HepG2 (cell line): ENCODE results near the gene HTRA2. TPM values are rescaled to one million over a fixed set of nuclear protein-coding genes. Genes with fewer than 3 reads are reported as not detected.
A peak's percentile ranks its signal among the peaks of the same experiment; 100 is the strongest.

Experiments used
- ARNT ChIP-seq: fragments of 450-650 bp; IDR thresholded peaks from 2 replicates; pipeline ENCODE4 v1.6.1; 2017
- ATF7 ChIP-seq, 2 experiments: fragments of 450-650 bp in 1 of 2; sonication (generic) in 1 of 2; formaldehyde crosslinking in 1 of 2; IDR thresholded peaks; 2 replicates each; pipeline versions ENCODE4 v1.4.0 to v1.6.1; 2016 to 2020; ENCODE audit warnings: antibody characterized with exemption in 1 of 2, mild to moderate bottlenecking in 1 of 2, missing genetic modification reagents in 1 of 2
- ESRRA ChIP-seq: sonication (generic); formaldehyde crosslinking; IDR thresholded peaks from 2 replicates; pipeline ENCODE4 v1.5.1; 2020; ENCODE audit warnings: mild to moderate bottlenecking, low read depth, missing genetic modification reagents
- GTF2F1 ChIP-seq: fragments of 150-350 bp; IDR thresholded peaks from 2 replicates; pipeline ENCODE4 v1.6.1; 2014; ENCODE audit warnings: low read length
- HMGA1 ChIP-seq: sonication (generic); formaldehyde crosslinking; conservative IDR thresholded peaks from 2 replicates; pipeline ENCODE4 v1.4.0; 2020; ENCODE audit warnings: missing genetic modification reagents
- HNRNPH1 ChIP-seq: fragments of 200-400 bp; formaldehyde crosslinking; optimal IDR thresholded peaks from 2 replicates; pipeline ENCODE3; 2017; ENCODE audit warnings: mild to moderate bottlenecking, low read depth, low read length
- KDM4B ChIP-seq: sonication (generic); formaldehyde crosslinking; IDR thresholded peaks from 2 replicates; pipeline ENCODE4 v1.4.0; 2020; ENCODE audit warnings: missing genetic modification reagents
- NR2F6 ChIP-seq, 2 experiments: IDR thresholded peaks; 2 replicates each; pipeline ENCODE4 v1.6.1; 2016; ENCODE audit warnings: antibody characterized with exemption in 1 of 2, mild to moderate bottlenecking in 1 of 2
- PLRG1 ChIP-seq: fragments of 450-650 bp; conservative IDR thresholded peaks from 2 replicates; pipeline ENCODE4 v1.6.1; 2016
- RBM39 ChIP-seq: fragments of 200-400 bp; formaldehyde crosslinking; IDR thresholded peaks from one replicate; pipeline ENCODE4 v1.6.1; 2018; ENCODE audit warnings: antibody characterized with exemption, mild to moderate bottlenecking, low read depth, low read length; ENCODE audit not compliant: poor library complexity, severe bottlenecking
- RFX3 ChIP-seq: IDR thresholded peaks from 2 replicates; pipeline ENCODE4 v1.6.1; 2016; ENCODE audit warnings: missing biosample characterization, missing genetic modification reagents
- RORA ChIP-seq: sonication (generic); formaldehyde crosslinking; IDR thresholded peaks from 2 replicates; pipeline ENCODE4 v1.5.0; 2020; ENCODE audit warnings: mild to moderate bottlenecking, missing genetic modification reagents, moderate library complexity
- TAF15 ChIP-seq: fragments of 200-400 bp; formaldehyde crosslinking; IDR thresholded peaks from one replicate; pipeline ENCODE4 v1.6.1; 2018; ENCODE audit warnings: mild to moderate bottlenecking, low read depth, low read length; ENCODE audit not compliant: poor library complexity, severe bottlenecking
- ZFP1 ChIP-seq: IDR thresholded peaks from 2 replicates; pipeline ENCODE4 v1.6.1; 2016
- ZNF12 ChIP-seq: sonication (generic); formaldehyde crosslinking; IDR thresholded peaks from 2 replicates; pipeline ENCODE4 v1.5.0; 2020; ENCODE audit warnings: missing genetic modification reagents
- ZNF143 ChIP-seq: sonication (generic); formaldehyde crosslinking; IDR thresholded peaks from 2 replicates; pipeline ENCODE4 v1.4.0; 2020; ENCODE audit warnings: missing genetic modification reagents
- ZNF207 ChIP-seq: fragments of 450-650 bp; IDR thresholded peaks from 2 replicates; pipeline ENCODE4 v1.6.1; 2016; ENCODE audit warnings: antibody characterized with exemption, borderline replicate concordance
- ZNF230 ChIP-seq: sonication (generic); formaldehyde crosslinking; IDR thresholded peaks from 2 replicates; pipeline ENCODE4 v1.4.0; 2020; ENCODE audit warnings: mild to moderate bottlenecking, missing genetic modification reagents
- ZNF282 ChIP-seq: fragments of 450-650 bp; IDR thresholded peaks from 2 replicates; pipeline ENCODE4 v1.6.1; 2018; ENCODE audit not compliant: partially characterized antibody
- ZNF552 ChIP-seq: sonication (generic); formaldehyde crosslinking; IDR thresholded peaks from 2 replicates; pipeline ENCODE4 v1.9.0; 2022; ENCODE audit warnings: missing genetic modification reagents, mild to moderate bottlenecking, borderline replicate concordance
- ZNF569 ChIP-seq: sonication (generic); formaldehyde crosslinking; IDR thresholded peaks from 2 replicates; pipeline ENCODE4 v1.5.0; 2020; ENCODE audit warnings: mild to moderate bottlenecking, missing genetic modification reagents, moderate library complexity, borderline replicate concordance
- ZSCAN12 ChIP-seq: sonication (generic); formaldehyde crosslinking; IDR thresholded peaks from 2 replicates; pipeline ENCODE4 v1.9.0; 2021; ENCODE audit warnings: mild to moderate bottlenecking, missing genetic modification reagents
- polyA plus RNA-seq, 8 experiments: library from polyadenylated mRNA; depleted of rRNA in 3 of 8; stranded (reverse) in 7 of 8; unstranded in 1 of 8; fragments of >200 nt; fragmentation: Illumina TruSeq in 4 of 8; extraction: Trizol in 4 of 8; gene quantifications; 2 replicates each; pipeline versions ENCODE4 v1.2.1 to v1.2.3, GENCODE V29; 2011 to 2016; ENCODE audit warnings: low read depth in 4 of 8, missing spikeins in 1 of 8, mixed read lengths in 1 of 8; ENCODE audit not compliant: insufficient read depth in 1 of 8
- total RNA-seq, 5 experiments: library from RNA; depleted of rRNA; stranded (reverse); fragments of >200 nt; fragmentation: Illumina TruSeq; extraction: Trizol; gene quantifications; 2 replicates each; pipeline ENCODE4 v1.2.3, GENCODE V29; 2016; ENCODE audit warnings: low read depth in 1 of 5
- TF ChIP-seq, protein P1 (sequence below): sonication (generic); formaldehyde crosslinking; IDR thresholded peaks from 2 replicates; pipeline ENCODE4 v1.4.0; 2020; ENCODE audit warnings: missing genetic modification reagents, borderline replicate concordance
- TF ChIP-seq, protein P2 (sequence below): sonication (generic); formaldehyde crosslinking; IDR thresholded peaks from 2 replicates; pipeline ENCODE4 v1.5.0; 2020; ENCODE audit warnings: missing genetic modification reagents
- TF ChIP-seq, protein P3 (sequence below): sonication (generic); formaldehyde crosslinking; IDR thresholded peaks from 2 replicates; pipeline ENCODE4 v1.9.0; 2021; ENCODE audit warnings: missing genetic modification reagents, mild to moderate bottlenecking, borderline replicate concordance
- TF ChIP-seq, protein P4 (sequence below): sonication (generic); formaldehyde crosslinking; IDR thresholded peaks from 2 replicates; pipeline ENCODE4 v1.4.0; 2020; ENCODE audit warnings: mild to moderate bottlenecking, missing genetic modification reagents
- TF ChIP-seq, protein P5 (sequence below): sonication (generic); formaldehyde crosslinking; conservative IDR thresholded peaks from 2 replicates; pipeline ENCODE4 v1.4.0; 2020; ENCODE audit warnings: missing genetic modification reagents

HTRA2 gene
- total and polyA plus RNA-seq, 2 of the 13 experiments (the other 11 are each of a cell fraction or from before 2014, with no cell fraction given), result 47.7 to 50.3 TPM

DNA sequence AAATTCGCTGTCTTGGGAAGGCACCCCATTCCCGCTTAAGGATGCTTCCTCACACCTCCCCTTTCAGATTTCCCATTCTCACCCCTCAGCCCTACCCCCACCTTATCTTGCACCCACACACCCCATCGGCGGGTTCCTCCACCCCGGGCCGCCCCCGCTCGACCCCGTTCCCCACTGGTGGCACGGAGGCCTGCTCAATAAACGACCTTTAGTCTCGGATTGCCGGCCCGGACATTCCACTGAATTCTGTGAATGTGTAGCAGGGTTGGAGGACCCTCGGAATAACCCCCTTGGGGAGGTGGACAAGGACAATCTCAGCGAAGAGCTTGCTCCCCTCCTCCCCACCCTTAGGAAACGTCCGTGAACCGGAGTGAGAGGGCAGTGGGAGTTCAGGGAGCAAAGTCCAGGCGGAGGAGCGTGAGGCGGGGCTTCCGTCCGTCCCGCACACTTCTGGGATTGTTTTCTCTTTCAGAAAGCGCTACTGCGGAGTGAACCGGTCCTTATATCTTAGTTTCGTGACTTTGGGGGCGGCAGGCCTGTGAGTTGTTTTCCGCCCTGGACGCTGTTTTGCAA is 27.5 kb upstream of the HTRA2 start (continued):
- TF ChIP-seq, protein P1, sequence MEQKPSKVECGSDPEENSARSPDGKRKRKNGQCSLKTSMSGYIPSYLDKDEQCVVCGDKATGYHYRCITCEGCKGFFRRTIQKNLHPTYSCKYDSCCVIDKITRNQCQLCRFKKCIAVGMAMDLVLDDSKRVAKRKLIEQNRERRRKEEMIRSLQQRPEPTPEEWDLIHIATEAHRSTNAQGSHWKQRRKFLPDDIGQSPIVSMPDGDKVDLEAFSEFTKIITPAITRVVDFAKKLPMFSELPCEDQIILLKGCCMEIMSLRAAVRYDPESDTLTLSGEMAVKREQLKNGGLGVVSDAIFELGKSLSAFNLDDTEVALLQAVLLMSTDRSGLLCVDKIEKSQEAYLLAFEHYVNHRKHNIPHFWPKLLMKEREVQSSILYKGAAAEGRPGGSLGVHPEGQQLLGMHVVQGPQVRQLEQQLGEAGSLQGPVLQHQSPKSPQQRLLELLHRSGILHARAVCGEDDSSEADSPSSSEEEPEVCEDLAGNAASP, result peak; percentile 96
- TF ChIP-seq RFX3 (no peak), KDM4B (CRISPR knock-in tag) (no peak), ARNT (no peak), ZNF207 (no peak), ZSCAN12 (no peak), ZNF143 (CRISPR knock-in tag) (peak; percentile 74), ATF7 (IDR thresholded peaks at IDR 0.05) (no peak), ATF7 (CRISPR knock-in tag; IDR thresholded peaks at IDR 0.05) (no peak), ZNF552 (CRISPR knock-in tag) (no peak), PLRG1 (no peak), NR2F6 (IDR thresholded peaks at IDR 0.05) (peak; percentile 86), NR2F6 (CRISPR knock-in tag; IDR thresholded peaks at IDR 0.05) (peak; percentile 89), ZNF569 (CRISPR knock-in tag) (peak; percentile 94; the same call in 1 of the 2 replicates), GTF2F1 (no peak), ZNF282 (no peak), HMGA1 (CRISPR knock-in tag) (no peak), ESRRA (CRISPR knock-in tag) (peak; percentile 85; the same call in 1 of the 2 replicates), ZFP1 (CRISPR knock-in tag) (0 out of 2 replicates have a peak, but pooled peaks have one; percentile 64), ZNF12 (CRISPR knock-in tag) (no peak), HNRNPH1 (no peak), TAF15 (no peak), RORA (CRISPR knock-in tag) (no peak), RBM39 (peak; percentile 26), ZNF230 (CRISPR knock-in tag) (no peak)
- TF ChIP-seq, protein P2, sequence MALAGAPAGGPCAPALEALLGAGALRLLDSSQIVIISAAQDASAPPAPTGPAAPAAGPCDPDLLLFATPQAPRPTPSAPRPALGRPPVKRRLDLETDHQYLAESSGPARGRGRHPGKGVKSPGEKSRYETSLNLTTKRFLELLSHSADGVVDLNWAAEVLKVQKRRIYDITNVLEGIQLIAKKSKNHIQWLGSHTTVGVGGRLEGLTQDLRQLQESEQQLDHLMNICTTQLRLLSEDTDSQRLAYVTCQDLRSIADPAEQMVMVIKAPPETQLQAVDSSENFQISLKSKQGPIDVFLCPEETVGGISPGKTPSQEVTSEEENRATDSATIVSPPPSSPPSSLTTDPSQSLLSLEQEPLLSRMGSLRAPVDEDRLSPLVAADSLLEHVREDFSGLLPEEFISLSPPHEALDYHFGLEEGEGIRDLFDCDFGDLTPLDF (CRISPR knock-in tag), result peak; percentile 11; the same call in 1 of the 2 replicates
- TF ChIP-seq, protein P3, sequence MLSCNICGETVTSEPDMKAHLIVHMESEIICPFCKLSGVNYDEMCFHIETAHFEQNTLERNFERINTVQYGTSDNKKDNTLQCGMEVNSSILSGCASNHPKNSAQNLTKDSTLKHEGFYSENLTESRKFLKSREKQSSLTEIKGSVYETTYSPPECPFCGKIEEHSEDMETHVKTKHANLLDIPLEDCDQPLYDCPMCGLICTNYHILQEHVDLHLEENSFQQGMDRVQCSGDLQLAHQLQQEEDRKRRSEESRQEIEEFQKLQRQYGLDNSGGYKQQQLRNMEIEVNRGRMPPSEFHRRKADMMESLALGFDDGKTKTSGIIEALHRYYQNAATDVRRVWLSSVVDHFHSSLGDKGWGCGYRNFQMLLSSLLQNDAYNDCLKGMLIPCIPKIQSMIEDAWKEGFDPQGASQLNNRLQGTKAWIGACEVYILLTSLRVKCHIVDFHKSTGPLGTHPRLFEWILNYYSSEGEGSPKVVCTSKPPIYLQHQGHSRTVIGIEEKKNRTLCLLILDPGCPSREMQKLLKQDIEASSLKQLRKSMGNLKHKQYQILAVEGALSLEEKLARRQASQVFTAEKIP (CRISPR knock-in tag), result no peak
- TF ChIP-seq, protein P4, sequence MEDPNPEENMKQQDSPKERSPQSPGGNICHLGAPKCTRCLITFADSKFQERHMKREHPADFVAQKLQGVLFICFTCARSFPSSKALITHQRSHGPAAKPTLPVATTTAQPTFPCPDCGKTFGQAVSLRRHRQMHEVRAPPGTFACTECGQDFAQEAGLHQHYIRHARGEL (CRISPR knock-in tag), result no peak
- TF ChIP-seq, protein P5, sequence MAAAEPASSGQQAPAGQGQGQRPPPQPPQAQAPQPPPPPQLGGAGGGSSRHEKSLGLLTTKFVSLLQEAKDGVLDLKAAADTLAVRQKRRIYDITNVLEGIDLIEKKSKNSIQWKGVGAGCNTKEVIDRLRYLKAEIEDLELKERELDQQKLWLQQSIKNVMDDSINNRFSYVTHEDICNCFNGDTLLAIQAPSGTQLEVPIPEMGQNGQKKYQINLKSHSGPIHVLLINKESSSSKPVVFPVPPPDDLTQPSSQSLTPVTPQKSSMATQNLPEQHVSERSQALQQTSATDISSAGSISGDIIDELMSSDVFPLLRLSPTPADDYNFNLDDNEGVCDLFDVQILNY (CRISPR knock-in tag), result no peak
